Fibroblast of skin of right biceps (primary cell): ENCODE results near the gene LACRT.
"Not testable (repeated sequence)": the region's sequence is repeated elsewhere in the genome, so short reads cannot be mapped to it uniquely, and the experiment has no call there.

Experiments
- DNase-seq: peaks from one replicate; pipeline ENCODE4 v3.0.0-alpha.2; 2013

The LACRT gene

GRCh38 chr12:54634795-54635194 lies at the start of gene LACRT:
Gene LACRT, minus strand, starts transcription at chr12:54634895. Its CDS starts 54 bp downstream, at chr12:54634841.
- no peak for DNase-seq

DNA sequence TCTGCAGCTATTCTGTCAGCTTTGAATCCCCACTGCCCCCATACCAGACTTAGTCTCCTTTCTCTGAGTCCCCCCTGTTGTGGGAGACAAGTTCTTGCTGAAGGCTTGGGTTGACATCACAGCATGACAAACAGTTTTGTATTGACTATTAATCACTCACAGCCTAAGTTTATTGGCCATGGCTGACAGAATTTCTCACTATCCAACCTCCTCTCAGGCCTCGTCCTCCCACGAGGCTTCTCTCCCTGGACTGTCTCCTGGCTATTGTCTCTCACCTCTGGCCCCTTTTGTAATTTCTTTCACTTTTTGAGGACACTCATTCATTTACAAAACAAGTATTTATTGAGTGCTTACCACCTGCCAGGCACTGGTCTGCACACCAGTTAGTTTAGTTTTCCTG lies 48.7 kb upstream of the LACRT start:
- no peak for DNase-seq

DNA sequence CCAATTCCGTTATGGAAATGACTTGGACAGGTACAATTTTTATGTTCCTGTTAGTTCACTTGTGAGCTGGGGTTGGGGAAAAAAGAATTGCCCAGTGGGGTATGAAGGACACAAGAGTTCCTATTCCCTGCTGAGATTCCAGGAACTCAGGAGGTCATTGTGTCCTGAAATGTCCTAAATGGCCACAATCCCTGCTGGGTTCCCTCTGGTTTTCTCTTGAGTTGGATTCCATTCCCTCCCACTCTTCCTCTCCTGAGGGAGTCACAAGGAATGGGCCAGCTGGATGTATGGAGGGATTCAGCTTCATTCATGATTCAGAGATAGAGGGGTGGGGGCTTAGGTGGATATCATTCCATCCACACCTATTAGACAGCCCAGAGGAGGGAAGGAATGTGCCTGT lies 48.0 kb upstream of the LACRT start:
- no peak for DNase-seq

DNA sequence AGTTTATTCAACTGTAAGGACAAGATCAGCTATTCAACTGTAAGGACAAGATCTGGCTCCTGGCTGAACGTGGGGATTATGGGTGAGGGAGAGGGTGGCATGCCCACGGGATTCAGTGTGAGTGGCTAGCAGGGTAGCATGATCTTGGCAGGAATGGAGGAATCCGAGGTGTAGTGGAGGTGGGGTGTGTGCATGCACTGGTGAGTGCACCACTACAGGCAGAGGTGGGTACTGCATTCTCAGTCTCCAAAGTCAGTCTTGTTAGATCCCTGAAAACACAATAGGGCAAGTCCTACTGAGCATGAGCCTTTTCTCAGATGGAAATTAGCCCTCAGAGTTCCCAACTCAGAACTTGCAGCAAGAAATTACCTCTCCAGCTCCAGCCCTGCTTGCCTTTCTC lies 45.7 kb upstream of the LACRT start:
- DNase-seq, result peak; percentile 4

GRCh38 chr12:54678131-54678530 lies 43.4 kb upstream of the LACRT start:
- no peak for DNase-seq

DNA sequence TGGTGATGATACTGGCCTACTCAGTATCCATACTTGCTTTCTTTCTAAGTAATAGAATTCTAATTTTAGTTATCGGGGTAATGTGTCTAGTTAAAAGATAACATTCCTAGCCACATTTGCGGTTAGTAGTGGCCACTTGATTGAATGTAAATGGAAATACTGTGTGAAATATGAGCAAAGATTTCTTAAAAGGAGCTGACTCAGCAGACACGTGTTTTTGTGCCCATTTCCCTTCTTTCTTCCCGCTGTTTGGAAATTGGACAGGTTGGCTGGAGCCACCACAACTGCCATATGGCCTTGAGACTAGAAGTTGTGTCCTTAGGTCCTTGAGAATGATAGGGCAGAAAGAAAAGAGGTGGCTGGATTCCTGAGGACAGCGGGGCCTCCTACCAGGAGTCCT lies 33.2 kb upstream of the LACRT start:
- DNase-seq, result no peak

- DNase-seq, result no peak
Measured at GRCh38 chr12:54666008-54666407, 31.3 kb upstream of the LACRT start.

DNA sequence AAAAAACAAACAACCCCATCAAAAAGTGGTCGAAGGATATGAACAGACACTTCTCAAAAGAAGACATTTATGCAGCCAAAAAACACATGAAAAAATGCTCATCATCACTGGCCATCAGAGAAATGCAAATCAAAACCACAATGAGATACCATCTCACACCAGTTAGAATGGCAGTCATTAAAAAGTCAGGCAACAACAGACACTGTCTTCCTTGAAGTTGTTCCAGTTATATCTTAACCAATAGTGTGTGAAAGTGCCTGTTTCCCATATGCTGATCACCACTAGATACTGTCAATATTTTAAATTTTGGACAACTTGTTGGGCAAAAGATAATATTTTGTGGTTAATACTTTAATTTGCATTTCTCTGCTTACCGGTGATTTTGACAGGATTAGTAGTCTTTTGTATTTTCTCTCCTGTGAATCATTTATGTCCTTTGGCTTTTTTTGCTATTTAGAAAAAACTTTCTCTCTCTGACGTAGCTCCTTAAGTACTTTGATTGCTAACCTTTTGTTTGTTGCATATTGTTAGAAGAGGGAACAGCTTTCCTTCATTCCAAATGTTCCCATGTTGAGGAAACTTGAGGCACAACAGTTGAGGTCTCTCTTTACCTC lies 30.4 kb upstream of the LACRT start:
- DNase-seq, result not testable (repeated sequence)

DNA sequence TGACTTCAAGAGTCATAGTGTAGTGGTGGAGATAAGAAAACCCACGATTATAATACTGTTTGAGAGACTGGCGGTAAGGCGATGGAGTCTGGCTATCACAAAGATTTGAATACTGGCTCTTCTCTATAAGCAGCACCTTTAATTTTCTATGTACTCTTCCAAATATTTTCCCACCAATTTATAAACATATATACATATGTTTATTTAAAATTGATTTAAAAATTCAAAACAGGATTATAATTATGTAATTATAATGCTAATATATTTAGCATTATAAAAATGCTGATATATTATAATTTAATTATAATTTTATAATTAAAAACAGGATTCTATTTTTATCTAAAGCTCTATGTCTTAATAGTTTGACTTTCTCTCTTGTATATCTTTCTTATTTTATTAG lies 28.9 kb upstream of the LACRT start:
- no peak for DNase-seq

- DNase-seq, result no peak
Measured at GRCh38 chr12:54662026-54662425, 27.3 kb upstream of the LACRT start.

GRCh38 chr12:54661048-54661447 lies 26.4 kb upstream of the LACRT start:
- no peak for DNase-seq

DNA sequence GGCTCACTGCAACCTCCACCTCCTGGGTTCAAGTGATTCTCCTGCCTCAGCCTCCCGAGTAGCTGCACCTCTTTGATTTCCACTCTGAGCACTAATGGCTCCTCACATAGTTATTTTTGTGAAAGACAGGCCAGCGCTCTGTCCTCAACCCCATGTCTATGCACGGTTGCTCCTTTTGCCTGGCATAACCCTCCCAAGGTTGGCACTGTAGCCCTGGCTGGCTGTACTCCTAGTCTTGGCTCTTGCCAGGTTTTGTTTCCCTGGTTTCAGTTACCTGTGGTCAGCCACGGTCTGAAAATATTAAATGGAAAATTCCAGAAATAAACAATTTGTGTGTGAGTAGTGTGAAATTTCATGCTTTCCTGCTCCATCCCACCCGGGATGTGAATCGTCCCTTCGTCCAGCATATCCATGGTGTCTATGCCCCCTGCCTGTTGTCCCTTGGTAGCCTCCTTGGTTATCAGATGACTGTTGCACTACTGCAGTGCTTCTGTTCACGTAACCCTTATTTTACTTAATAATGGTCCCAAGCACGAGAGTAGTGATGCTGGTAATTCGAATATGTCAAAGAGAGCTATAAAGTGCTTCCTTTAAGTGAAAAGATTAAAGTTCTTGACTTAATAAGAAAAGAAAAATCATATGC lies 25.7 kb upstream of the LACRT start:
- DNase-seq, result no peak

DNA sequence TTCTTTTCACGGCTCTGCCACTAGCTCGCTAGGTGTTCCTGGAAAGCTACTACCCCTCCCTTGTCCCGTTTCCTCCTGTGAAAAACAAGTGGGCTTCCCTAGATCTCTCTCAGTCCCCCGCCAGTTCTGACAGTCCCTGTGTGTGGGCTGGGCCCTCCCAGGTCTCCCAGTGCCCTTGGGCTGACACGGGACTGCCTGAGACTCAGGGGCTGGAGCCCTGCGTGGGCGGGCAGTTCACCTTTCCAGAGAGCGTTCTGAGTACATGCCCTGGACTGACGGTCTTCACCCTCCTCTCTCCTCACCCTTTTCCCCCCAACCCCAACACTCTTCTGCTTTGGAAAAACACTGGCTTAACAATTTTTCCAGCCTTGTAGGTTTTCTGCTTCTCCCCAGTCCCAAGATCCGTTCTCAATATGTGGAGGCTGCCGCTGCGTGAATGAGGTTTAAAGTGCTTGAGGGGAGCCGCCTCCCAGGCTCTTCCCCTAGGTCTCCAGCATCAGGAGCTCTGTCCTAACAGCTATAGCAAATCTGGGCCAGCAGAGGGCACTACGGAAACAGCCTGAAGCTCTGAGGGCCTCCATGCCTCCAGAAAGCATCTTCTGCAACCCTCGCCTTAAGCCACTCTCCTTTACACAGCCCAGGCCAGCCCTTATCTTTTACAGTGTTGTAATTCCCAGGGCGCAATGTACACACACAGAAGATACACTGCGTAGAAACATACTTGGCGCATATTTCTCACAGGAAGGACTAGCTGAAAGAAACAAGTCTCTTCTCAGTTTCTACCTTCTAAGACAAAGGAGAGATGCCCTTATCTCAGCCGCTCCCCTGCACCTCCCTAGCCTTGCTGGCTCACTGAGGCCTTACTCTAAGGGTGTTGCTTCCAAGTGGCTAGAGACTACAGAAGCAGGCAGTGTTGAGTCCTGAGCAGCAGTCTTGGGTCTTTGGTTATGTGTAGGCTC lies 23.9 kb upstream of the LACRT start:
- DNase-seq, result peak; percentile 19

- no peak for DNase-seq
Measured at GRCh38 chr12:54657105-54657607, 22.5 kb upstream of the LACRT start.

- DNase-seq, result no peak
Measured at GRCh38 chr12:54654926-54655325, 20.2 kb upstream of the LACRT start.

DNA sequence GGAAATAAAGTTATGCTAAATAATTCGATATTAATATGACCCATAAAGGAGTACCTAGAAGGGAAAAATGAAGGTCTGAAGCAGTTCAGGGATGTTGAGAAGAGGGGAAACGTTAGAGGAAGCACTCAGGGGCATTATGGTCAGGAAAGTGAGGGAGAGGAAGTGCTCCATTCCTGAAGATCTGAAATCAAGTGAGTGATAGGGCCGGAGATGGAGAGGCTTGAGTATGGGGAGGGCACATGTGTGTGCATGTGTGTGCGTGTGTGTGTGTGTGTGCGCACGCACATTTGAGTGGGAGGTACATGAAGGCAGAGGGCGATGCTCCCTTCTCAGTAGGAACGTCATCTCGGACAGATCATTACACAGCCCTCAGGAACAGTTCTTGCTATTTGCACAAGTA lies 18.3 kb upstream of the LACRT start:
- no peak for DNase-seq

DNA sequence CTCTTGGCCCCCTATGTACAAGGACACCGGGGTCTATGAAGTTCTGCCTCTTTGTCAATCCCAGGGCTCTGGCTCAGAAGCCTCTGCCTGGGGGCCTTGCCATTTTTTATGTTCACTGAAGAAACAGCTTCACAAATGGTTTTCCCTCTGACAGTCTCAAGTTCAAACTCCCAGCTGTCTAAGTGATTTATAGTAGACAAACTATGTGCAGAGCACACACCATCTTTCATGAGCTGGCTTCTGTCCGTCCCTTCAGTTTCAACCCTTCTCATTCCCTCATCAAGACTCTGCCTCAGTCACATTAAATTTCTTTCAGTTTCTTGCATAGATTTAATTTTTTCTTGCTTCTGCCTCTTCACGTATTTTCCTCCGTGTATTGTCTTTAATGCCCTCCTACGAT lies 16.2 kb upstream of the LACRT start:
- DNase-seq, result no peak

DNA sequence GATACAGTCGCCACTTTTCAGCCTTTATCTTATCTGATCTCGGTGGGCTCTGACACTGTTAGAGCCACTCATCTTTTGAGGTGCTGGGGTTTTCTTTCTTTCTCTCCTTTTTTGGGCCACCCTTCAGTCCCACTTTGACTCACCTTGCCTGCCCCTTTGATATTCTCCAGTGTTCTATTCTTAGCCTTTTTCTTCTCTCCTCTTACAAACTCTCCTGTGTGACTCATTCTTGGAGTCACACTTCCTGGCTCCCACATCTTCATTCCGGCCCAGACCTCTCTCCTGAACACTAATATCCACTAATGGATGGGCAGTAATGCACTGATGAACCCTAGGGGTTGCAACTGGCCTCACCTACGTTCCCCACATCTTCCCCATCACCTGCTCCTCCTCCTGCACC lies 15.7 kb upstream of the LACRT start:
- no peak for DNase-seq

GRCh38 chr12:54649825-54650224 lies 15.1 kb upstream of the LACRT start:
- DNase-seq, result no peak

GRCh38 chr12:54648265-54648664 lies 13.6 kb upstream of the LACRT start, which contains the start of gene DCD:
Gene DCD, minus strand, starts transcription at chr12:54648365. Its CDS starts 62 bp downstream, at chr12:54648303.
- no peak for DNase-seq

DNA sequence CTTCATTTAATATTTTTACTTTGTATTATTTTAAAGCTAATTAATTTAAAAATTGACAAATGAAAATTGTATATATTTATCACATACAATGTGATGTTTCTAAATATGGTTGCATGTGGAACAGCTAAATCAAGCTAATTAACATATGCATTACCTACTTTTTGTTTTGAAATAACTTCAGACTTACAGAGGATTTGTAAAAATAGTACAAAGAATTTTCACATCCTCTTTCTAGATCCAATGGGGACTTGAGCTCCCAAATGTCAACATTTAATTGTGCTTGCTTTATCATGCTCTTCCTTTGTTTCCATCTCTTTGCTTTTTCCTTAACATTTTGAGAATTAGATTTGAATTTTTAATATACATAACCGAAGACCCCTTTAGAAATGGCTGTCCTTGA lies 6.9 kb upstream of the LACRT start:
- DNase-seq, result no peak

- no peak for DNase-seq
Measured at GRCh38 chr12:54641089-54641488, 6.4 kb upstream of the LACRT start.

GRCh38 chr12:54639112-54639511 lies 4.4 kb upstream of the LACRT start:
- DNase-seq, result not testable (repeated sequence)
